ENCODE data around the gene EPHB2. TPM values are rescaled to one million over a fixed set of nuclear protein-coding genes. Genes with fewer than 3 reads are reported as not detected.

EPHB2 gene
- total RNA-seq, 2 donors from 2014 or later = 34.0 to 50.7 TPM

DNA sequence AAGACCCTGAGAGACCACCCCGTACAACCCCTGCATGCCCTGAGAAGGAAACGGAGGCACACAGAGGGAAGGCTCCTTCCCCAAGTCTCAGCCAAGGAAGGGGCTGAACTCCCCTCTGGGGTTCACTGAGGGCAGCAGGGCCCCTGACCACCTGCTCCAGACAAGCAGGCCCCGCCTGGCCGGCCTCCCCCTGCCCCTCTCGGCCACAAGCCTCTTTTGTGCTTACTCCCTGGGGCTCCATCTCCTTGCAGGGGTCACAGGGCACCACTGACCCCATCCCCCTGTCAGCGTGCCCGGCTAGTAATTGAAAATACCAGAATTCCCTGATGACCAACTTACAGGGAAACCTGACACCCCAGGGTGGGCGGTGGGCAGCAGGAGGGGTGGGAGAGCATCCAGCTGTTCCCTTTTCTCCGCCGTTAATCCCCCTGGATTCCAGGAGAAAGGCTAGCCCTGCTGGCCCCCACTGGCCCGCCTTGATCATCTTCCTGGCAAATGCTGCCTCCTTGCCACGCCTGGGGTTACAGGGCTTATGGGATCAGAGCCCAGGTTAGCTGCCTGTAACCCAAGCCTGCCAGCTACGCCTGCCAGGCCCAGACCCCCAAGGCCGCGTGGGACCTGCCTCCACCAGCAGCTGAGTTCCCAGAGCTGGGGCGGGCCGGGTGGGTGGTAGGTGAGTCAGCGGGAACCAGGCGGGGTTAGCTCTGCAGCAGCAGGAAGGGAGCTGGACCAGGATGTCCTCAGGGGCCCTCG is 165.9 kb downstream of the EPHB2 start:
- Mint-ChIP-seq H3K4me3 (no peak overlapping the region), H3K27ac (no peak overlapping the region), H3K36me3 (ENCODE audit: low read depth) (peaks cover 14% of the 10 kb centered on the region), H3K27me3 (ENCODE audit: insufficient read depth) (no peaks in the 10 kb centered on the region), H3K9me3 (no peaks in the 10 kb centered on the region), H3K4me1 (peaks cover 5% of the 10 kb centered on the region)
- Histone ChIP-seq H3K4me3 (ENCODE audit: low read length) (no peak overlapping the region), H3K9me3 (ENCODE audit: control insufficient read depth, low read length) (no peaks in the 10 kb centered on the region), H3K36me3 (ENCODE audit: control insufficient read depth, insufficient read depth, low read length) (peaks cover 20% of the 10 kb centered on the region), H3K9ac (ENCODE audit: extremely low read depth, low read length, poor library complexity, severe bottlenecking) (no peak overlapping the region), H3K27me3 (ENCODE audit: control insufficient read depth, insufficient read depth, low read length, poor library complexity, severe bottlenecking) (no peaks in the 10 kb centered on the region), H3K27ac (ENCODE audit: low read depth, low read length) (peak overlapping the region; percentile 52), H3K4me1 (ENCODE audit: control insufficient read depth, insufficient read depth, low read length) (no peaks in the 10 kb centered on the region)
- TF ChIP-seq, protein P1, sequence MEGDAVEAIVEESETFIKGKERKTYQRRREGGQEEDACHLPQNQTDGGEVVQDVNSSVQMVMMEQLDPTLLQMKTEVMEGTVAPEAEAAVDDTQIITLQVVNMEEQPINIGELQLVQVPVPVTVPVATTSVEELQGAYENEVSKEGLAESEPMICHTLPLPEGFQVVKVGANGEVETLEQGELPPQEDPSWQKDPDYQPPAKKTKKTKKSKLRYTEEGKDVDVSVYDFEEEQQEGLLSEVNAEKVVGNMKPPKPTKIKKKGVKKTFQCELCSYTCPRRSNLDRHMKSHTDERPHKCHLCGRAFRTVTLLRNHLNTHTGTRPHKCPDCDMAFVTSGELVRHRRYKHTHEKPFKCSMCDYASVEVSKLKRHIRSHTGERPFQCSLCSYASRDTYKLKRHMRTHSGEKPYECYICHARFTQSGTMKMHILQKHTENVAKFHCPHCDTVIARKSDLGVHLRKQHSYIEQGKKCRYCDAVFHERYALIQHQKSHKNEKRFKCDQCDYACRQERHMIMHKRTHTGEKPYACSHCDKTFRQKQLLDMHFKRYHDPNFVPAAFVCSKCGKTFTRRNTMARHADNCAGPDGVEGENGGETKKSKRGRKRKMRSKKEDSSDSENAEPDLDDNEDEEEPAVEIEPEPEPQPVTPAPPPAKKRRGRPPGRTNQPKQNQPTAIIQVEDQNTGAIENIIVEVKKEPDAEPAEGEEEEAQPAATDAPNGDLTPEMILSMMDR (conservative IDR thresholded peaks at IDR 0.05) = no peak
- peak; percentile 70 for DNase-seq
- WGBS, 2 experiments (ENCODE audit: insufficient coverage in 1 of 2, insufficient read length in 1 of 2) = 64 to 79% methylated on average over 13 to 20 of the region's 20 CpGs

DNA sequence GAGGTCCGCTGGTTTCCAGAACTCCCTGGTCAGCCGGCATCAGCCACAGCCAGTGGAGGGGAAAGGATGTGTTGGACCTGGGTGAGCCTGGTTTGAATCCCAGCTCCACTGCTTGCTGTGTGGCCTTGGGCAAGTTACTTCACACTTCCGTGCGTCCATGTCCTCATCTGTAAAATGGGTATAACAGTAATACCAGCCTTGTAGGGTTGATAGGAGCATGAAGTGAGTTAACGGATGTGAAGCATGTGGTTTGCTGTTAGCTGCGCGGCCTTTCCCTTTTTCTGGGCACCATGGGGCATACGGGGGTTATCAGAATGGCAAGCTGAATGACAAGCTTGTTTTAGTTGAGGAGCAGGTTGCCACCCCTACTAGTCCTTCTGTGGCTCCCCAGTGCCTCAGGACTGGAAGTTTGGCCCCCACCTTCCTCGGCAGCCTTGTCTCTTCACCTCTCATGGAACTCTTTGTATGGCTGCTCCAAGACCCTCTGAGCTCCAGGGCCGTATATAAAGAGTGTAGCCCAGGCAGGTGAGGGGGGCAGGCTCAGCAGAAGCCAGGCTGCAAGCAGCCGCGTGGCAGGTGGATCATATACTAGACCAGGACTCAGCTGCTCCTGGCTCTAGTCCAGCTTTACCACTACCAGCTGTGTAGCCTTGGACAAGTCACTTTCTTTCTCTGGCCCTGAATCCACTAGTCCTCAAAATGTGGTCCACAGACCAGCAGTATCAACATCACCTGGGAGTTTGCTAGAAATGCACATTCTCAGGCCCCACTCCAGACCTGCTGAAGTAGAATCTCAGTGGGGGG is 166.7 kb downstream of the EPHB2 start:
- H3K27ac Mint-ChIP-seq = no peak overlapping the region
- H3K27me3 ChIP-seq (ENCODE audit: control insufficient read depth, insufficient read depth, low read length, poor library complexity, severe bottlenecking) = no peaks in the 10 kb centered on the region
- H3K4me3 Mint-ChIP-seq = no peak overlapping the region
- no peak overlapping the region for H3K27ac ChIP-seq (ENCODE audit: low read depth, low read length)
- H3K36me3 Mint-ChIP-seq (ENCODE audit: low read depth) = peaks cover 12% of the 10 kb centered on the region
- DNase-seq = no peak
- H3K9me3 ChIP-seq (ENCODE audit: control insufficient read depth, low read length) = no peaks in the 10 kb centered on the region
- TF ChIP-seq, protein P1 (conservative IDR thresholded peaks at IDR 0.05) = no peak
- no peaks in the 10 kb centered on the region for H3K27me3 Mint-ChIP-seq (ENCODE audit: insufficient read depth)
- 89 to 96% methylated on average over 10 to 12 of the region's 12 CpGs for WGBS, 2 experiments (ENCODE audit: insufficient coverage in 1 of 2, insufficient read length in 1 of 2)
- H3K4me1 Mint-ChIP-seq = peaks cover 5% of the 10 kb centered on the region
- no peaks in the 10 kb centered on the region for H3K4me1 ChIP-seq (ENCODE audit: control insufficient read depth, insufficient read depth, low read length)
- H3K9ac ChIP-seq (ENCODE audit: extremely low read depth, low read length, poor library complexity, severe bottlenecking) = no peak overlapping the region
- H3K4me3 ChIP-seq (ENCODE audit: low read length) = no peak overlapping the region
- H3K9me3 Mint-ChIP-seq = no peaks in the 10 kb centered on the region
- peaks cover 15% of the 10 kb centered on the region for H3K36me3 ChIP-seq (ENCODE audit: control insufficient read depth, insufficient read depth, low read length)

DNA sequence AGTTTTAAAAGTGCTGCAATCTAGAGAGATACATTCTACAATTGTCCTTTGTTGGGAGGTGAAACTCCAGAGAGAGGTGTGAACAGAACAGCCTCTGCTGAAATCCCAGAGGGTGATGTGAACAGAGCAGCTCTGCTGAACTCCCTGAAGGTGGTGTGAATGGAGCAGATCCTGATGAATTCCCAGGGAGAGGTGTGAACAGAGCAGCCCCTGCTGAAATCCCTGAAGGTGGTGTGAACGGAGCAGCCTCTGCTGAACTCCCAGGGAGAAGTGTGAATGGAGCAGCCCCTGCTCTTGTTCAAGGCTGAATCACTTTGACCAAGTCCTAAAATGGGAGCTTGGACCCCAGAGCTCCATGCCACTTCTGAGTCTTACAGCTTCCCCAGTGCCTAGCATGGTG is 167.3 kb downstream of the EPHB2 start:
- H3K4me3 Mint-ChIP-seq = no peak overlapping the region
- H3K4me1 Mint-ChIP-seq = peaks cover 5% of the 10 kb centered on the region
- TF ChIP-seq, protein P1 (conservative IDR thresholded peaks at IDR 0.05) = no peak
- 85% methylated on average over 1 of the region's 1 CpG; no CpG with 5 or more reads in 1 of the 2 experiments for WGBS, 2 experiments (ENCODE audit: insufficient coverage in 1 of 2, insufficient read length in 1 of 2)
- Histone ChIP-seq H3K27me3 (ENCODE audit: control insufficient read depth, insufficient read depth, low read length, poor library complexity, severe bottlenecking) (no peaks in the 10 kb centered on the region), H3K36me3 (ENCODE audit: control insufficient read depth, insufficient read depth, low read length) (peaks cover 9% of the 10 kb centered on the region), H3K4me3 (ENCODE audit: low read length) (no peak overlapping the region), H3K4me1 (ENCODE audit: control insufficient read depth, insufficient read depth, low read length) (no peaks in the 10 kb centered on the region), H3K27ac (ENCODE audit: low read depth, low read length) (no peak overlapping the region), H3K9me3 (ENCODE audit: control insufficient read depth, low read length) (no peaks in the 10 kb centered on the region), H3K9ac (ENCODE audit: extremely low read depth, low read length, poor library complexity, severe bottlenecking) (no peak overlapping the region)
- peaks cover 10% of the 10 kb centered on the region for H3K36me3 Mint-ChIP-seq (ENCODE audit: low read depth)
- H3K27me3 Mint-ChIP-seq (ENCODE audit: insufficient read depth) = no peaks in the 10 kb centered on the region
- no peak overlapping the region for H3K27ac Mint-ChIP-seq
- H3K9me3 Mint-ChIP-seq = no peaks in the 10 kb centered on the region
- DNase-seq = no peak
